Activated naive CD8-positive, alpha-beta T cell treated with anti-CD3 and anti-CD28 coated beads, Interleukin-2, amount 10 ng/mL, durations not matched to agents 7 days and 5 days (primary cell): Measurements from ENCODE around the gene ADPRH. TPM values are rescaled to one million over a fixed set of nuclear protein-coding genes. Genes with fewer than 3 reads are reported as not detected.

ENCODE experiments used
- ATAC-seq: fragments of 150-1000 bp; cut with Tn5 transposase; one replicate; pipeline ENCODE4 v1.10.0; 2021; ENCODE audit warnings: low read depth, moderate library complexity
- POLR2A ChIA-PET: fragments of 350-600 bp; sonication (Branson Sonifier 250); formaldehyde crosslinking; loops from one replicate; lab custom pipeline; 2021; ENCODE audit warnings: antibody characterized with exemption; lab: Charles Lee
- DNase-seq: peaks from one replicate; pipeline ENCODE4 v3.0.0; 2021
- H3K27ac Mint-ChIP-seq: one replicate; pipeline ENCODE4 v1.8.0; 2022; ENCODE audit warnings: mild to moderate bottlenecking, mixed read lengths
- H3K27me3 Mint-ChIP-seq: one replicate; pipeline ENCODE4 v1.8.0; 2022; ENCODE audit warnings: mild to moderate bottlenecking, moderate library complexity, mixed read lengths
- H3K36me3 Mint-ChIP-seq: one replicate; pipeline ENCODE4 v1.8.0; 2021; ENCODE audit warnings: mild to moderate bottlenecking, mixed read lengths
- H3K4me1 Mint-ChIP-seq: one replicate; pipeline ENCODE4 v1.8.0; 2021; ENCODE audit warnings: mixed read lengths
- H3K4me3 Mint-ChIP-seq: one replicate; pipeline ENCODE4 v1.8.0; 2022; ENCODE audit warnings: mild to moderate bottlenecking, moderate library complexity, mixed read lengths
- H3K9me3 Mint-ChIP-seq: one replicate; pipeline ENCODE4 v1.8.0; 2021; ENCODE audit warnings: mixed read lengths
- total RNA-seq, 2 experiments: library from RNA; stranded (reverse); gene quantifications; one replicate each; pipeline ENCODE4 v1.2.3, GENCODE V29; 2021

ADPRH gene
- total RNA-seq, 2 experiments from 2014 or later = 4.5 to 5.9 TPM

DNA sequence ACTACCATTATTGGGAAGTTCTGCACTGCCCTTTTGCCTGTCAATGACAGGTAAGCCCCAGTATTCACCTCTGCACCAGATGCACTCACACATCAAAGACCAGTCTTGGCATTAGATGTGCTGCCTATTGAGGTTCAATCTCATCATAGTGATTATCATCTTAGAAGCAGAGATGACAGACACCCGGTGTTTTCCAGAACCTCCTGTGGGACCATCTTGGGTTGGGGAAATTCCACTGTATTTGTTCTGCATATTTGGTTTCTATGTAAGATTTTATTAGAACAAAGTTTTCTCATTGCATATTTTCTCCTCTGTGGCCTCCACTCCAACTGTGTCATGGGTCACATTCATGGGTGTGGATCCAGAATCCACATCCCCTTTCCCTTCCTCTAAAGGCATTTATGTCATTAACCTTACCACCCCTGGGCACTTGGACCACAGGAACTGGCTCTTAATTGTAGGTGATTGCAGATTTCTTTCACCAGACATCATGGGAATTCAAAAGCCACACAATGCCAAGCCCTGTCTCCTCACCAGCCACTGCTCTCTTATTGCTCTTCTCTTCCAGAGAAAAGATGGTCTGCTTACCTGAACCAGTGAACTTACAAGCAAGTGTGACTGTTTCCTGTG, 49.6 kb downstream of the ADPRH start:
- DNase-seq (no peak), ATAC-seq (no peak)
- H3K27me3 Mint-ChIP-seq = peaks cover 8% of the 10 kb centered on the region
- H3K4me1 Mint-ChIP-seq = peaks cover 22% of the 10 kb centered on the region
- no peak overlapping the region for H3K4me3 Mint-ChIP-seq
- H3K27ac Mint-ChIP-seq = peak overlapping the region; percentile 11
- POLR2A ChIA-PET = no interaction called here
- H3K36me3 Mint-ChIP-seq = peaks cover 1% of the 10 kb centered on the region
- H3K9me3 Mint-ChIP-seq = no peaks in the 10 kb centered on the region

DNA sequence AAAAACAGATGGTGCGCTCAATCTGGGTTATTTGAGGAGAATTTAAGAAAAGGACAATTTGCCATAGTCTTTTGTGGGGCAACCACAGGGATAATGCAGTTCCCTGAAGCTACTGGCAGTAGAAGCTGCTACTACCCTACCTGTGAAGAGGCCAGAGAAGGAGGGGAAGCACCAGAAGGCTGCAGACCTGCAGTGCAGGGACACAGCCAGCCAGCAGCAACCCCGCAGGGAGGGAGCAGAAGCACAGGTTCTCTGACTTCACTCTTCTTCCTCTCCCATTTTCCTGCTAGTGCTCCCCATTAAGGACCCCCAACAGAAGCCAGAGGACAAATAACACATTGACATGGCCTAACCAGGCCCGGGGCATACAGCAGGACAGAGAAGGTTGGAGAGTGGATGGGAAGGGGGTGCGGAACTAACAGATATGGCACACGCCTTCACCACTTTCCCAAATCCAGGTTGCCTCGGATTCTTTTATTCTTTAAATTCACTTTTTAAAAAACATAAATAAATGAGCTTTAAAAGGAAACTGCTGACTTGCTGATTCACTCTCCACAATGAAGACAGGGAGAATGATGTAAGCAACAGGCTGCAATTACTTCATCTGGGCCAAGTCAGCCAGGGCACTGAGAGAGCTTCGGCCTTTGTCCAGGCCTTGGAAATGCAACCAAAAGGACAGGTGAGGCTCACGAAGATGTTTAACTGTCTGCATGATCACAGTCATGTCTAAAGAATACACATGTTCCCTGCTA, 51.0 kb downstream of the ADPRH start:
- ATAC-seq = no peak

DNA sequence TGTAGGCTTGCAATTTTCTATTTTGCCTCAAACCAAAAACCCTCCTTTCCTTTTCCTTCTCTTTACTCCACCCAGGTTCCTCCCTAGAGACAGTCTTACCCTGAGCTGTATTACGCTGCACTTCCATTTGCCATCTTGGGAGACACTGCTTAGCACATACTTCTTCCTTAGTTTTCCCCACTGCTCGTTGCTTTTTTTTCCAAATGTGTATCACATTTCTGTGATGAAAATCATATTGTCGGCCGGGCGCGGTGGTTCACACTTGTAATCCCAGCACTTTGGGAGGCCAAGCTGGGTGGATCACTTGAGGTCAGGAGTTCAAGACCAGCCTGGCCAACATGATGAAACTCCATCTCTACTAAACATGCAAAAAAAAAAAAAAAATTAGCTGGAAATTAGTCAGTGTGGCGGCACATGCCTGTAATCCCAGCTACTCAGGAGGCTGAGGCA, 51.6 kb downstream of the ADPRH start:
- ATAC-seq = no peak
- no peak overlapping the region for H3K4me3 Mint-ChIP-seq
- no peak for DNase-seq
- POLR2A ChIA-PET = no interaction called here
- no peak overlapping the region for H3K27ac Mint-ChIP-seq
- H3K27me3 Mint-ChIP-seq = peaks cover 8% of the 10 kb centered on the region
- peaks cover 1% of the 10 kb centered on the region for H3K36me3 Mint-ChIP-seq
- no peaks in the 10 kb centered on the region for H3K9me3 Mint-ChIP-seq
- peaks cover 22% of the 10 kb centered on the region for H3K4me1 Mint-ChIP-seq

More for the DNA sequence above, 51.0 kb downstream of the ADPRH start:
- H3K9me3 Mint-ChIP-seq = no peaks in the 10 kb centered on the region
- peaks cover 22% of the 10 kb centered on the region for H3K4me1 Mint-ChIP-seq
- no peak overlapping the region for H3K27ac Mint-ChIP-seq
- no peak overlapping the region for H3K4me3 Mint-ChIP-seq
- H3K36me3 Mint-ChIP-seq = peaks cover 1% of the 10 kb centered on the region
- DNase-seq = no peak
- peaks cover 8% of the 10 kb centered on the region for H3K27me3 Mint-ChIP-seq
- POLR2A ChIA-PET = no interaction called here

DNA sequence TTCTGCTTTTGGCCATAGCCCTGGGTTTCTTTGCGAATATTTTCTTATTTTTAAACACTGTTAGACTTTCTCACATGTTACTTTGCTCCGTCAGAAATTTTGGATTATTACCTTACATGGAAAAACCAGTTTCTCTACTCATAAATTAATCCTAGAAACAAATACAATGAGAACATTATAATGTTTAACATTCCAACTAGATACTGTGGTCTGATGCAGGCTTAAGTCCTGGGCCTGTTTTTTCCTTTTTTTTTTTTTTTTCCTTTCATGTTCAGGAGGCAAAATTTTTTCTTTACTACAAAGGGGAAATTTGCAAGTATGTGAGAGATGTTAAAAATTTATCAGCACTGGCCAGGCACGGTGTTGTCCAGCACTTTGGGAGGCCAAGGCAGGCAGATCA, 52.2 kb downstream of the ADPRH start:
- no peak overlapping the region for H3K27ac Mint-ChIP-seq

DNA sequence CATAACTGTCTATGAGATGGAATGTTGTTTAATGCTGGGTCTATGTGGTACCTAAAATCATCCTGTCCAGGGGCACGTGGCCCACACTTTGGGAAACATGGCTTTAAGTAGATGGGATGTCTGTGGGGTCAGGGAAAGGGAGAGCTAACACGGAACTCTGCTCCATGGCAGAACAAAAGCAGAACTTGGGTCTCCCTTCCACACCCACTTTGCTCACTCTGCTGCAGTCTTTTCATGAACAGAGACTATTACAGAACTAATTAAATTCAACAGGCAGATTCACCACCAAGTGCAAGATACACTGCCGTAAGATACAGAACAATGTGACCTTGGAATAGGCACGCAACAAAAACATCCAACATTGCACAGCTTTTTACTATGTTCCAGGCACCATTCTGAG, 52.9 kb downstream of the ADPRH start:
- Mint-ChIP-seq H3K9me3 (no peaks in the 10 kb centered on the region), H3K36me3 (peaks cover 1% of the 10 kb centered on the region), H3K27me3 (peaks cover 8% of the 10 kb centered on the region), H3K4me1 (peaks cover 15% of the 10 kb centered on the region), H3K27ac (no peak overlapping the region), H3K4me3 (no peak overlapping the region)
- DNase-seq (no peak), ATAC-seq (no peak)
- POLR2A ChIA-PET = no interaction called here

More for the DNA sequence above, 52.2 kb downstream of the ADPRH start:
- POLR2A ChIA-PET = no interaction called here
- DNase-seq = no peak
- H3K36me3 Mint-ChIP-seq = peaks cover 1% of the 10 kb centered on the region
- H3K4me3 Mint-ChIP-seq = no peak overlapping the region
- H3K4me1 Mint-ChIP-seq = peaks cover 18% of the 10 kb centered on the region
- H3K27me3 Mint-ChIP-seq = peaks cover 8% of the 10 kb centered on the region
- no peaks in the 10 kb centered on the region for H3K9me3 Mint-ChIP-seq
- no peak for ATAC-seq

DNA sequence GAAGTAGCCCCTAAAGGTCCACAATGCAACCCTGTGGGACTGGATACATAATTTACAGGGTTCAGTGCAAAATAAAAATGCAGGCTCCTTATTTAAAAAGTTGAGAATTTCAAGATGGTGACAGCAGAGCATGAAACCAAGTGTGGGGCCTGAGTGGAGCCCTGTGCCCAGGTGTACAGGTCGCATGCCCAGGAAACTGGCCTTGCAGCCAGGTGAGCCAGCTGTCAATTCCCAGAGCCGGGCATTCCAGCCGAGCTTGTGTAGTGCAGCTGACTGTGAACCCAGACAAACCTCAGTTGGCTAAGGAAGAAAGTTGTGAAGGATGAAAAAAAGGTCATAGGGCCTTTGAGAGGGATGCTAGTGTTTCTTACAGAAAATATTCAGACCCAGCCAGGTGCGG, 53.5 kb downstream of the ADPRH start:
- Mint-ChIP-seq H3K27me3 (peaks cover 8% of the 10 kb centered on the region), H3K9me3 (no peaks in the 10 kb centered on the region), H3K4me1 (peaks cover 12% of the 10 kb centered on the region), H3K27ac (no peak overlapping the region), H3K36me3 (peaks cover 3% of the 10 kb centered on the region), H3K4me3 (no peak overlapping the region)
- ATAC-seq (no peak), DNase-seq (no peak)
- POLR2A ChIA-PET = no interaction called here

DNA sequence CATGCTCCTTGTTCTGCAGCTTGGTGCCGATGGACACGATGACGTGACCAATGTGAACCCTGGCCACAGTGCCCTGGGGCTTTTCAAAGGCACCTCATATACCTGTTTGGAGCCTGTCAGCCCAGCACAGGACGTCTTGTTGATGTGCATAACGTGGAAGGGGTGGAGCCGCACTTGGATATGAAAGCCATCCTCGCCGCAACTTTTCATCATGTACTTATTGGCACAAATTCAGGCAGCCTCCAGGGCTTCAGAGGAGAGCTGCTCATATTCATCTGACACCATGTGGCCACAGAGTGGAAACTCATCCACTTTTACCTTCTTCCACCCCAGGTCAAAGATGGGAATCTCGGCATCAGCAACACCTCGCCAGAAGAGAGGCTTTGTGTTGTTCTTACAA, 56.4 kb downstream of the ADPRH start:
- no peak for ATAC-seq
- peaks cover 22% of the 10 kb centered on the region for H3K4me1 Mint-ChIP-seq

DNA sequence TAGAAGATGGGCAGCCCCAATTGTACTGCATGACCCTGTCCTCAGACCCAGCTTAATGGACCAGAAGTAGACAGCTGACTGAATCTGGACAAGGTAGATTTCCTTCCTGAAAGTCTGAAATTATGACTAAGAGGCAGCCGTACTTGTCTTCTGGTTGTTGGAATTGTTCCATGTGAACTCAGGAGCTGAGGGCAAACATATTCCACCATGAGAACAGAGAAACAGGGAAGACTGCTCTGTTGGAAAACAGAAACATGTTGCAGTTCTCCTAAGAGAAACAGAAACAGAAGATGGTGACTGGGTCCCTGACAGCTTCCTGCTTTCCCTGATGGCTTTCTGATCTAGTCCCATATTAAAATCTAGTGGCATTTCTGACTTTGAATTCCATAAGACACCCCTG, 57.0 kb downstream of the ADPRH start:
- DNase-seq (no peak), ATAC-seq (no peak)
- no peak overlapping the region for H3K4me3 Mint-ChIP-seq
- POLR2A ChIA-PET = no interaction called here
- H3K27ac Mint-ChIP-seq = no peak overlapping the region
- peaks cover 24% of the 10 kb centered on the region for H3K36me3 Mint-ChIP-seq
- peaks cover 22% of the 10 kb centered on the region for H3K4me1 Mint-ChIP-seq
- H3K27me3 Mint-ChIP-seq = peaks cover 2% of the 10 kb centered on the region
- H3K9me3 Mint-ChIP-seq = peaks cover 3% of the 10 kb centered on the region

More for the DNA sequence above, 56.4 kb downstream of the ADPRH start:
- Mint-ChIP-seq H3K27ac (no peak overlapping the region), H3K9me3 (peaks cover 3% of the 10 kb centered on the region), H3K36me3 (peaks cover 20% of the 10 kb centered on the region), H3K27me3 (peaks cover 2% of the 10 kb centered on the region), H3K4me3 (no peak overlapping the region)
- DNase-seq = no peak
- POLR2A ChIA-PET = no interaction called here

DNA sequence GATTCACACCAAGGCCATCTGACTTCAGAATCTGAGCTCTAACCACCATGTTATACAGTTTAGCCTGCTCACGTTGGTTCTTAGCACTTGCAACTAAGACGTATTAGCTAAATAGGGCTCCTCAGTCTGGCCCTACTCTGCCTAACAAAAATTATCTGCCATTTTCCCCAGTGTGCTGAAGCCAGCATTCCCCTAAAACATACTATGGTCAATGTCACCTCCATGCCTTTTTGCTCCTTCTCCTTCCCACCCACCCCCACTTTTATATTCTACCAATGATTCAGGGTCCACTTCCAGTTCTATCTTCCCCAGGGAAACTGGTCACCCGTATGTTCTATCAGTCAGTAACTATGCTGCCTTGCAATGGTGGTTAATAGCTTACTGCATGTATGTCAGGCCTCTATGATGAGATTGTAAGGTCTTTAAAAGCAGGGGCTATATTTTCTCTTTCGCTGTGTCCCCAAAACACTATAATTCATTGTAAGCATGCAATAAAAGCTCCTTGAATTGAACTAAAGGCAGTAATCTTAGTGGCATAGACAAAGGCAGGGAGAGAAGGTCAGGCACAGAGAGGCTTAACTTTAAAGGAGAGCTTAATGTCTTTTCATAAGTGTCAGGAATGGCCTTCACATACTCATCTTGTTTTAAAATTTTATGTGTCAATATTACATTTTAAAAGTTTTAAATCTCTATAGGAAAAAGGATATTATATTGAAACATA, 57.8 kb downstream of the ADPRH start:
- Mint-ChIP-seq H3K4me1 (peaks cover 22% of the 10 kb centered on the region), H3K27me3 (peaks cover 2% of the 10 kb centered on the region), H3K4me3 (no peak overlapping the region), H3K9me3 (peaks cover 3% of the 10 kb centered on the region), H3K27ac (no peak overlapping the region), H3K36me3 (peaks cover 27% of the 10 kb centered on the region)
- POLR2A ChIA-PET = interaction anchor here (0.6 to 1.1 kb wide), 2 partner anchors 22 to 139 kb away, joined by 4 to 5 read pairs; partner anchors contain the start of gene TIMMDC1
- no peak for ATAC-seq
- no peak for DNase-seq

DNA sequence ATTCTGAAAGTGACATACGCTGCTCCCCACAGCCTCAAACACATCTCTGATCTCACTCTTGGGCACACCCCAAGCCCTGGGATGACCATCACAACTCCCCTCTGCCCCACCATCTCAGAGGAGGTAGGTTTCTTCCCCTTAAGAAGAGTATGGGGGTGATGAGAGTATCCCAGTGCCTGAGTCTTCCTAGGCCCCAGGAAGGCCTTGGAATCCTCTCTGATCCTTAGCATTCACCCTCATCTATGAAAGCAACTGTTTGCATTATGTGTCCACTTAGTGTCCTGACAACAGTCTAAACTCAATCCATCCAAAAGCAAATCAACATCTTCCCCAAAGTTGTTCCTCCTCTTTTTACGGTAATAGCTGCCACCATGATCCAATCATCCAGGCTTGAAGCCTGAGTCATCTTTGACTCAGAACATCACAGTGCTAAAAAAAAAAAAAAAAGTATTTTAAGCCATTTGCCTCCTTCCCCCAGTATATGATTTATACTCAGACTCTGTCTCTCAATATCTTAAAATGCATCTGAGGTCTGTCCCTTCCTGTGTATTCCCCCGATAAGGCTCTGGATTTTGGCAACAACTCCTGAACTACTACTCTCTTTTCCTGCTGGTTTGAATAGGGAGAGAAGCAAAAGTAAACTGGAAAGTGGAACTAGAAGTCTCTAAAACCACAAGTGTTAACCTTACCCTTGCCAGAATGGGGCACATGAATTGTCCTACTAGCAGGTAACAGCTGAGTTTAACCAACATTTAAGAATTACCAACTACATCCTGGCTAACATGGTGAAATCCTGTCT, 58.6 kb downstream of the ADPRH start:
- H3K27ac Mint-ChIP-seq = peak overlapping the region; percentile 86
- H3K36me3 Mint-ChIP-seq = peaks cover 27% of the 10 kb centered on the region
- POLR2A ChIA-PET = interaction anchor here (0.6 to 1.1 kb wide), 3 partner anchors 23 to 140 kb away, joined by 3 to 5 read pairs (median 4); partner anchors contain the start of genes COX17 and TIMMDC1
- H3K9me3 Mint-ChIP-seq = peaks cover 3% of the 10 kb centered on the region
- peaks cover 24% of the 10 kb centered on the region for H3K4me1 Mint-ChIP-seq
- H3K27me3 Mint-ChIP-seq = no peaks in the 10 kb centered on the region
- no peak for ATAC-seq
- no peak for DNase-seq
- peak overlapping the region; percentile 51 for H3K4me3 Mint-ChIP-seq
